ENCODE results near the gene CDC5L. TPM values are rescaled to one million over a fixed set of nuclear protein-coding genes. Genes with fewer than 3 reads are reported as not detected.

The CDC5L gene
- polyA plus RNA-seq, 1 donor (not counting 4 experiments of a cell fraction or from before 2014, with no cell fraction given): 16.6 TPM

- FAIRE-seq: no peak
- peaks cover 8% of the 10 kb centered on the region for H3K79me2 ChIP-seq (ENCODE audit: control insufficient read depth, insufficient read depth, low read length)
- no peak overlapping the region for H3K27ac ChIP-seq (ENCODE audit: control insufficient read depth, insufficient read depth, low read length)
- no peak for TF ChIP-seq CTCF (optimal IDR thresholded peaks at IDR 0.05 in 1 of 3, IDR thresholded peaks at IDR 0.05 in 1 of 3, conservative IDR thresholded peaks at IDR 0.05 in 1 of 3; ENCODE audit: extremely low read depth in 1 of 3, insufficient read depth in 2 of 3, low read length in 3 of 3)
- TF ChIP-seq EZH2 (IDR thresholded peaks at IDR 0.05; ENCODE audit: low read length): no peak
- no peaks in the 10 kb centered on the region for H3K9me1 ChIP-seq (ENCODE audit: control insufficient read depth, extremely low read depth, insufficient read depth, low read length)
- H3K36me3 ChIP-seq (ENCODE audit: control insufficient read depth in 2 of 2, extremely low read depth in 1 of 2, insufficient read depth in 2 of 2, low read length in 2 of 2): peaks cover 3 to 6% of the 10 kb centered on the region in 2 experiments
- H4K20me1 ChIP-seq (ENCODE audit: control insufficient read depth, extremely low read depth, insufficient read depth, low read length): peaks cover 2% of the 10 kb centered on the region
- H2AFZ ChIP-seq (ENCODE audit: control insufficient read depth, low read length): no peak overlapping the region
- no peak overlapping the region for H3K4me3 ChIP-seq (ENCODE audit: control insufficient read depth in 2 of 3, extremely low read depth in 1 of 3, insufficient read depth in 2 of 3, low read depth in 1 of 3, low read length in 3 of 3)
- no peaks in the 10 kb centered on the region for H3K4me1 ChIP-seq (ENCODE audit: control insufficient read depth, extremely low read depth, insufficient read depth, low read length)
- dilution Hi-C loops (cut with MboI; ENCODE audit: extremely low pct_ligation_motif_present, low sequenced_read_pairs): no loop called here
- DNase-seq (ENCODE audit: low read depth, low spot score): no peak
- H3K27me3 ChIP-seq (ENCODE audit: control insufficient read depth, extremely low read depth, insufficient read depth, low read length): no peaks in the 10 kb centered on the region
- no peak overlapping the region for H3K9ac ChIP-seq (ENCODE audit: control insufficient read depth, extremely low read depth, insufficient read depth, low read length)
- no peaks in the 10 kb centered on the region for H3K9me3 ChIP-seq (ENCODE audit: control insufficient read depth, low read depth, low read length)
- H3K4me2 ChIP-seq (ENCODE audit: control insufficient read depth, extremely low read depth, insufficient read depth, low read depth, low read length): no peak overlapping the region
These were observed 48.0 kb downstream of the CDC5L start for GRCh38 chr6:44435500-44435899.

GRCh38 chr6:44438827-44439226 is 51.3 kb downstream of the CDC5L start:
- H3K79me2 ChIP-seq (ENCODE audit: control insufficient read depth, insufficient read depth, low read length): peaks cover 6% of the 10 kb centered on the region
- dilution Hi-C loops (cut with MboI; ENCODE audit: extremely low pct_ligation_motif_present, low sequenced_read_pairs): no loop called here
- H2AFZ ChIP-seq (ENCODE audit: control insufficient read depth, low read length): no peak overlapping the region
- H3K36me3 ChIP-seq (ENCODE audit: control insufficient read depth in 2 of 2, extremely low read depth in 1 of 2, insufficient read depth in 2 of 2, low read length in 2 of 2): peaks cover 2 to 5% of the 10 kb centered on the region in 2 experiments
- no peak overlapping the region for H3K4me3 ChIP-seq (ENCODE audit: control insufficient read depth in 2 of 3, extremely low read depth in 1 of 3, insufficient read depth in 2 of 3, low read depth in 1 of 3, low read length in 3 of 3)
- no peaks in the 10 kb centered on the region for H3K9me1 ChIP-seq (ENCODE audit: control insufficient read depth, extremely low read depth, insufficient read depth, low read length)
- peaks cover 2% of the 10 kb centered on the region for H4K20me1 ChIP-seq (ENCODE audit: control insufficient read depth, extremely low read depth, insufficient read depth, low read length)
- no peaks in the 10 kb centered on the region for H3K9me3 ChIP-seq (ENCODE audit: control insufficient read depth, low read depth, low read length)
- no peaks in the 10 kb centered on the region for H3K27me3 ChIP-seq (ENCODE audit: control insufficient read depth, extremely low read depth, insufficient read depth, low read length)
- H3K4me1 ChIP-seq (ENCODE audit: control insufficient read depth, extremely low read depth, insufficient read depth, low read length): no peaks in the 10 kb centered on the region
- no peak overlapping the region for H3K4me2 ChIP-seq (ENCODE audit: control insufficient read depth, extremely low read depth, insufficient read depth, low read depth, low read length)
- TF ChIP-seq EZH2 (IDR thresholded peaks at IDR 0.05; ENCODE audit: low read length) (no peak), CTCF (optimal IDR thresholded peaks at IDR 0.05 in 1 of 3, IDR thresholded peaks at IDR 0.05 in 1 of 3, conservative IDR thresholded peaks at IDR 0.05 in 1 of 3; ENCODE audit: extremely low read depth in 1 of 3, insufficient read depth in 2 of 3, low read length in 3 of 3) (no peak)
- DNase-seq (ENCODE audit: low read depth, low spot score) (no peak), FAIRE-seq (no peak)
- H3K9ac ChIP-seq (ENCODE audit: control insufficient read depth, extremely low read depth, insufficient read depth, low read length): no peak overlapping the region
- H3K27ac ChIP-seq (ENCODE audit: control insufficient read depth, insufficient read depth, low read length): no peak overlapping the region
